Naive thymus-derived CD4-positive, alpha-beta T cell (primary cell): ENCODE measurements around the gene TENT4B. TPM values are rescaled to one million over a fixed set of nuclear protein-coding genes. Genes with fewer than 3 reads are reported as not detected.

Experiments used
- ATAC-seq: fragments of 150-1000 bp; cut with Tn5 transposase; 2 replicates; pipeline ENCODE4 v1.10.0; 2021; ENCODE audit warnings: mild to moderate bottlenecking, moderate library complexity
- CTCF ChIA-PET: fragments of 350-600 bp; sonication (Branson Sonifier 250); formaldehyde crosslinking; loops from one replicate; lab custom pipeline; 2021; ENCODE audit warnings: antibody characterized with exemption; lab: Charles Lee
- POLR2A ChIA-PET: fragments of 350-600 bp; sonication (Branson Sonifier 250); formaldehyde crosslinking; loops from one replicate; lab custom pipeline; 2021; ENCODE audit warnings: antibody characterized with exemption, inconsistent platforms; lab: Charles Lee
- DNase-seq, 9 donors: peaks; one replicate each; pipeline versions ENCODE4 v3.0.0 to v3.0.0-alpha.2; 2020 to 2022; ENCODE audit warnings: mixed read lengths in 1 of 9
- H3K27ac ChIP-seq: one replicate; pipeline ENCODE4 v1.7.0; 2013; ENCODE audit warnings: mild to moderate bottlenecking, low read depth, low read length, moderate library complexity
- H3K27me3 ChIP-seq, 2 donors: one replicate each; pipeline ENCODE4 v1.7.0; 2013; ENCODE audit warnings: low read length in 2 of 2, mild to moderate bottlenecking in 2 of 2, moderate library complexity in 2 of 2; ENCODE audit not compliant: control insufficient read depth in 2 of 2, insufficient read depth in 2 of 2
- H3K36me3 ChIP-seq, 3 experiments: 1 replicate in 2 of 3; 2 replicates in 1 of 3; pipeline ENCODE4 v1.7.0; 2013; ENCODE audit warnings: low read length in 3 of 3, mild to moderate bottlenecking in 3 of 3, moderate library complexity in 1 of 3; ENCODE audit not compliant: insufficient read depth in 3 of 3, control insufficient read depth in 2 of 3
- H3K4me1 ChIP-seq, 2 donors: one replicate each; pipeline ENCODE4 v1.7.0; 2013; ENCODE audit warnings: low read length in 2 of 2, mild to moderate bottlenecking in 2 of 2, moderate library complexity in 1 of 2; ENCODE audit not compliant: control insufficient read depth in 2 of 2, insufficient read depth in 2 of 2
- H3K4me3 ChIP-seq: 2 replicates; pipeline ENCODE4 v1.7.0; 2013; ENCODE audit warnings: mild to moderate bottlenecking, low read length
- H3K9me3 ChIP-seq, 3 experiments: 1 replicate in 2 of 3; 2 replicates in 1 of 3; pipeline ENCODE4 v1.7.0; 2013; ENCODE audit warnings: low read length in 3 of 3; ENCODE audit not compliant: control insufficient read depth in 2 of 3
- H3K27ac Mint-ChIP-seq, 9 donors: one replicate each; pipeline ENCODE4 v1.8.0; 2020 to 2022; ENCODE audit warnings: mixed read lengths in 9 of 9, mild to moderate bottlenecking in 8 of 9, moderate library complexity in 5 of 9, inconsistent platforms in 2 of 9
- H3K27me3 Mint-ChIP-seq, 5 donors: one replicate each; pipeline ENCODE4 v1.8.0; 2021 to 2022; ENCODE audit warnings: mixed read lengths in 5 of 5, mild to moderate bottlenecking in 1 of 5
- H3K36me3 Mint-ChIP-seq, 5 donors: one replicate each; pipeline ENCODE4 v1.8.0; 2020 to 2022; ENCODE audit warnings: mixed read lengths in 5 of 5, mild to moderate bottlenecking in 3 of 5, inconsistent platforms in 1 of 5
- H3K4me1 Mint-ChIP-seq, 7 donors: one replicate each; pipeline ENCODE4 v1.8.0; 2020 to 2022; ENCODE audit warnings: mixed read lengths in 7 of 7, mild to moderate bottlenecking in 3 of 7, inconsistent platforms in 1 of 7
- H3K4me3 Mint-ChIP-seq, 10 donors: one replicate each; pipeline ENCODE4 v1.8.0; 2020 to 2022; ENCODE audit warnings: mild to moderate bottlenecking in 10 of 10, mixed read lengths in 10 of 10, moderate library complexity in 6 of 10, inconsistent platforms in 2 of 10
- H3K9me3 Mint-ChIP-seq, 11 donors: one replicate each; pipeline ENCODE4 v1.8.0; 2020 to 2022; ENCODE audit warnings: mixed read lengths in 11 of 11, mild to moderate bottlenecking in 4 of 11, inconsistent platforms in 1 of 11, moderate library complexity in 1 of 11
- intact Hi-C, 2 donors: fragments of 100-400 bp; cut with micrococcal nuclease; formaldehyde crosslinking; loops; one replicate each; pipeline ENCODE4 v1.15.1; 2023
- polyA plus RNA-seq, 2 donors: library from polyadenylated mRNA; unstranded; fragments of 300-500 nt; fragmentation: Illumina TruSeq; gene quantifications; one replicate each; pipeline ENCODE4 v1.2.3, GENCODE V29; 2021
- total RNA-seq, 6 experiments: library from RNA in 5 of 6; stranded (reverse) in 5 of 6; gene quantifications; 1 replicate in 5 of 6; 2 replicates in 1 of 6; pipeline ENCODE4 v1.2.3 and lab custom pipeline; 2021 to 2026

The TENT4B gene
- total and polyA plus RNA-seq, 7 experiments from 2014 or later = 5.0 to 25.9 (median 22.5) TPM

- Mint-ChIP-seq H3K4me3 (peak overlapping the region; percentile 83 to 98 (median 95)), H3K9me3 (no peaks in the 10 kb centered on the region), H3K36me3 (peaks cover 0 to 12% (median 3%) of the 10 kb centered on the region in 5 donors), H3K27me3 (peaks cover 0 to 4% (median 0%) of the 10 kb centered on the region in 5 donors), H3K27ac (peak overlapping the region; percentile 62 to 99 (median 94)), H3K4me1 (peaks cover 44 to 65% (median 48%) of the 10 kb centered on the region in 7 donors)
- peak overlapping the region; percentile 87 for H3K4me3 ChIP-seq
- H3K36me3 ChIP-seq = peaks cover 0 to under 1% (median 0%) of the 10 kb centered on the region in 3 experiments
- peak overlapping the region; percentile 85 for H3K27ac ChIP-seq
- CTCF ChIA-PET = interaction anchor here (0.8 to 4.6 kb wide), 14 partner anchors 9 to 541 kb away, joined by 3 to 36 read pairs (median 5); no protein-coding TSS in a partner anchor
- POLR2A ChIA-PET = interaction anchor here (1.5 to 19.1 kb wide), 5 partner anchors 14 to 89 kb away, joined by 5 to 257 read pairs (median 6); no protein-coding TSS in a partner anchor
- H3K27me3 ChIP-seq = no peaks in the 10 kb centered on the region
- ATAC-seq (peak; percentile 66), DNase-seq (peak in 7 of 9 donors; percentile 45 to 69 (median 60))
- peaks cover 30 to 34% of the 10 kb centered on the region in 2 donors for H3K4me1 ChIP-seq
- no peaks in the 10 kb centered on the region for H3K9me3 ChIP-seq
- intact Hi-C loops = loop anchor here (1.0 to 5.0 kb wide), 9 partner anchors 48 to 482 kb away; partner anchors contain the start of genes HEATR3 (in 2 of the 2), NKD1 (in 2 of the 2) and BRD7 (in 1 of the 2)
Measured at GRCh38 chr16:50265260-50265659, 112.2 kb downstream of the TENT4B start.

GRCh38 chr16:50265716-50266336, 112.7 kb downstream of the TENT4B start:
- intact Hi-C loops = loop anchor here (1.0 to 5.0 kb wide), 21 partner anchors 8 to 541 kb away; partner anchors contain the start of genes HEATR3 (in 2 of the 2), NKD1 (in 2 of the 2), BRD7 (in 1 of the 2) and CNEP1R1 (in 1 of the 2)
- Mint-ChIP-seq H3K4me1 (peaks cover 49 to 69% (median 54%) of the 10 kb centered on the region in 7 donors), H3K27ac (peak overlapping the region; percentile 77 to 99 (median 97)), H3K9me3 (no peaks in the 10 kb centered on the region), H3K27me3 (no peaks in the 10 kb centered on the region), H3K4me3 (peak overlapping the region; percentile 83 to 98 (median 96)), H3K36me3 (peaks cover 0 to 12% (median 3%) of the 10 kb centered on the region in 5 donors)
- ATAC-seq = no peak
- Histone ChIP-seq H3K4me3 (peak overlapping the region; percentile 87), H3K27ac (peak overlapping the region; percentile 85), H3K36me3 (peaks cover 0 to 6% (median 0%) of the 10 kb centered on the region in 3 experiments), H3K27me3 (no peaks in the 10 kb centered on the region), H3K4me1 (peaks cover 35 to 40% of the 10 kb centered on the region in 2 donors), H3K9me3 (no peaks in the 10 kb centered on the region)
- no peak for DNase-seq
- ChIA-PET POLR2A (interaction anchor here (0.5 to 19.1 kb wide), 6 partner anchors 14 to 89 kb away, joined by 3 to 257 read pairs (median 6); no protein-coding TSS in a partner anchor), CTCF (interaction anchor here (0.6 to 4.6 kb wide), 16 partner anchors 9 to 541 kb away, joined by 3 to 36 read pairs (median 4); no protein-coding TSS in a partner anchor)

GRCh38 chr16:50266337-50267091, 113.4 kb downstream of the TENT4B start, which contains the start of gene ADCY7:
Gene ADCY7, plus strand, starts transcription at chr16:50266551. Its CDS starts 21,629 bp downstream, at chr16:50288180.
- peaks cover 41 to 46% of the 10 kb centered on the region in 2 donors for H3K4me1 ChIP-seq
- Mint-ChIP-seq H3K9me3 (no peaks in the 10 kb centered on the region), H3K27ac (peak within 1 kb of the TSS; percentile 77 to 99 (median 97)), H3K36me3 (peaks cover 0 to 14% (median 3%) of the 10 kb centered on the region in 5 donors), H3K4me3 (peak within 1 kb of the TSS; percentile 83 to 98 (median 96)), H3K4me1 (peaks cover 56 to 76% (median 60%) of the 10 kb centered on the region in 7 donors), H3K27me3 (no peaks in the 10 kb centered on the region)
- ChIA-PET POLR2A (interaction anchor here (0.5 to 19.1 kb wide), 5 partner anchors 13 to 88 kb away, joined by 3 to 257 read pairs (median 6); no protein-coding TSS in a partner anchor), CTCF (interaction anchor here (0.6 to 4.6 kb wide), 9 partner anchors 8 to 540 kb away, joined by 3 to 36 read pairs (median 6); no protein-coding TSS in a partner anchor)
- H3K27ac ChIP-seq = peak within 1 kb of the TSS; percentile 85
- H3K36me3 ChIP-seq = peaks cover 0 to 11% (median 0%) of the 10 kb centered on the region in 3 experiments
- H3K27me3 ChIP-seq = no peaks in the 10 kb centered on the region
- DNase-seq = peak; percentile 57 to 84 (median 77)
- ATAC-seq = peak; percentile 90
- no peaks in the 10 kb centered on the region for H3K9me3 ChIP-seq
- intact Hi-C loops = loop anchor here (1.0 to 5.0 kb wide), 17 partner anchors 8 to 540 kb away; partner anchors contain the start of genes HEATR3 (in 2 of the 2), NKD1 (in 2 of the 2), BRD7 (in 1 of the 2) and CNEP1R1 (in 1 of the 2)
- H3K4me3 ChIP-seq = peak within 1 kb of the TSS; percentile 87

- DNase-seq (no peak), ATAC-seq (no peak)
- Mint-ChIP-seq H3K9me3 (no peaks in the 10 kb centered on the region), H3K4me3 (peak overlapping the region; percentile 83 to 98 (median 96)), H3K36me3 (peaks cover 0 to 14% (median 3%) of the 10 kb centered on the region in 5 donors), H3K4me1 (peaks cover 62 to 78% (median 66%) of the 10 kb centered on the region in 7 donors), H3K27ac (peak overlapping the region; percentile 77 to 99 (median 97)), H3K27me3 (no peaks in the 10 kb centered on the region)
- Histone ChIP-seq H3K4me3 (peak overlapping the region; percentile 87), H3K36me3 (peaks cover 0 to 12% (median 0%) of the 10 kb centered on the region in 3 experiments), H3K4me1 (peaks cover 48 to 53% of the 10 kb centered on the region in 2 donors), H3K9me3 (no peaks in the 10 kb centered on the region), H3K27ac (peak overlapping the region; percentile 85), H3K27me3 (no peaks in the 10 kb centered on the region)
- ChIA-PET CTCF (interaction anchor here (1.0 to 2.8 kb wide), 5 partner anchors 7 to 539 kb away, joined by 3 to 26 read pairs (median 8); no protein-coding TSS in a partner anchor), POLR2A (interaction anchor here (1.1 to 19.1 kb wide), 6 partner anchors 12 to 402 kb away, joined by 3 to 257 read pairs (median 10); no protein-coding TSS in a partner anchor)
- intact Hi-C loops = loop anchor here (2.0 to 5.0 kb wide), 12 partner anchors 22 to 540 kb away; partner anchors contain the start of genes HEATR3 (in 2 of the 2), NKD1 (in 2 of the 2), BRD7 (in 1 of the 2) and CNEP1R1 (in 1 of the 2)
Measured at GRCh38 chr16:50267151-50267631, 114.1 kb downstream of the TENT4B start.

GRCh38 chr16:50267651-50268050, 114.5 kb downstream of the TENT4B start:
- Mint-ChIP-seq H3K27me3 (no peaks in the 10 kb centered on the region), H3K9me3 (no peaks in the 10 kb centered on the region)
- POLR2A ChIA-PET = interaction anchor here (0.7 to 19.1 kb wide), 9 partner anchors 12 to 477 kb away, joined by 3 to 257 read pairs (median 7); no protein-coding TSS in a partner anchor

More at GRCh38 chr16:50267651-50268050, 114.5 kb downstream of the TENT4B start:
- H3K9me3 ChIP-seq = no peaks in the 10 kb centered on the region
- no peaks in the 10 kb centered on the region for H3K27me3 ChIP-seq
- peak overlapping the region; percentile 85 for H3K27ac ChIP-seq
- ATAC-seq (peak; percentile 20), DNase-seq (peak in 2 of 9 donors; percentile 35 to 37)
- Mint-ChIP-seq H3K4me3 (peak overlapping the region; percentile 83 to 98 (median 96)), H3K27ac (peak overlapping the region; percentile 77 to 99 (median 97)), H3K4me1 (peaks cover 66 to 83% (median 71%) of the 10 kb centered on the region in 7 donors), H3K36me3 (peaks cover 0 to 17% (median 3%) of the 10 kb centered on the region in 5 donors)
- peaks cover 0 to 17% (median 0%) of the 10 kb centered on the region in 3 experiments for H3K36me3 ChIP-seq
- intact Hi-C loops = loop anchor here (2.0 to 5.0 kb wide), 12 partner anchors 23 to 539 kb away; partner anchors contain the start of genes HEATR3 (in 2 of the 2), NKD1 (in 2 of the 2), BRD7 (in 1 of the 2) and CNEP1R1 (in 1 of the 2)
- CTCF ChIA-PET = interaction anchor here (1.0 to 2.8 kb wide), 8 partner anchors 7 to 539 kb away, joined by 3 to 26 read pairs (median 6); no protein-coding TSS in a partner anchor
- H3K4me1 ChIP-seq = peaks cover 52 to 58% of the 10 kb centered on the region in 2 donors
- peak overlapping the region; percentile 87 for H3K4me3 ChIP-seq
